ACC112 (cell line): ENCODE results near the gene TMEM215.

Source experiments
- H2AFZ ChIP-seq: fragments of 200-600 bp; sonication (generic); one replicate; pipeline ENCODE4 v1.6.0; 2017; ENCODE audit warnings: antibody characterized with exemption, low read length; ENCODE audit not compliant: unreplicated experiment
- H3K27ac ChIP-seq: fragments of 200-600 bp; sonication (generic); 2 replicates; pipeline ENCODE4 v1.5.1; 2014; ENCODE audit warnings: low read depth, mild to moderate bottlenecking, antibody characterized with exemption, low read length, moderate library complexity
- H3K27me3 ChIP-seq: fragments of 200-600 bp; sonication (generic); 2 replicates; pipeline ENCODE4 v1.6.1; 2014; ENCODE audit warnings: mild to moderate bottlenecking, antibody characterized with exemption, low read length, moderate library complexity, mixed read lengths; ENCODE audit not compliant: insufficient read depth
- H3K36me3 ChIP-seq: fragments of 200-600 bp; sonication (generic); 2 replicates; pipeline ENCODE4 v1.6.1; 2016; ENCODE audit warnings: mild to moderate bottlenecking, antibody characterized with exemption, low read length, moderate library complexity, mixed read lengths; ENCODE audit not compliant: insufficient read depth
- H3K4me1 ChIP-seq: fragments of 200-600 bp; sonication (generic); one replicate; pipeline ENCODE4 v1.6.1; 2016; ENCODE audit warnings: low read length, mixed read lengths; ENCODE audit not compliant: insufficient read depth, unreplicated experiment, control insufficient read depth
- H3K4me3 ChIP-seq: fragments of 200-600 bp; sonication (generic); 2 replicates; pipeline ENCODE4 v1.5.1; 2014; ENCODE audit warnings: mild to moderate bottlenecking, low read depth, low read length
- H3K79me2 ChIP-seq: fragments of 200-600 bp; sonication (generic); one replicate; pipeline ENCODE4 v1.6.0; 2016; ENCODE audit warnings: low read length; ENCODE audit not compliant: control insufficient read depth, unreplicated experiment, insufficient read depth

Gene TMEM215

GRCh38 chr9:32828861-32829260, 45.5 kb downstream of the TMEM215 start:
- H3K36me3 ChIP-seq = no peaks in the 10 kb centered on the region
- no peak overlapping the region for H2AFZ ChIP-seq
- H3K4me1 ChIP-seq = no peaks in the 10 kb centered on the region
- H3K27ac ChIP-seq = no peak overlapping the region
- H3K79me2 ChIP-seq = no peaks in the 10 kb centered on the region
- H3K27me3 ChIP-seq = peaks cover 60% of the 10 kb centered on the region
- H3K4me3 ChIP-seq = no peak overlapping the region

- H3K27ac ChIP-seq = no peak overlapping the region
- H3K27me3 ChIP-seq = peaks cover 41% of the 10 kb centered on the region
- no peaks in the 10 kb centered on the region for H3K36me3 ChIP-seq
- no peak overlapping the region for H2AFZ ChIP-seq
- no peaks in the 10 kb centered on the region for H3K4me1 ChIP-seq
- no peaks in the 10 kb centered on the region for H3K79me2 ChIP-seq
- H3K4me3 ChIP-seq = no peak overlapping the region
Measured at GRCh38 chr9:32832346-32832745, 49.0 kb downstream of the TMEM215 start.
